Measurements from ENCODE around the gene CAMKMT. TPM values are rescaled to one million over a fixed set of nuclear protein-coding genes. Genes with fewer than 3 reads are reported as not detected.

CAMKMT gene
- total RNA-seq, 3 donors from 2014 or later, result 6.4 to 11.8 (median 10.5) TPM

DNA sequence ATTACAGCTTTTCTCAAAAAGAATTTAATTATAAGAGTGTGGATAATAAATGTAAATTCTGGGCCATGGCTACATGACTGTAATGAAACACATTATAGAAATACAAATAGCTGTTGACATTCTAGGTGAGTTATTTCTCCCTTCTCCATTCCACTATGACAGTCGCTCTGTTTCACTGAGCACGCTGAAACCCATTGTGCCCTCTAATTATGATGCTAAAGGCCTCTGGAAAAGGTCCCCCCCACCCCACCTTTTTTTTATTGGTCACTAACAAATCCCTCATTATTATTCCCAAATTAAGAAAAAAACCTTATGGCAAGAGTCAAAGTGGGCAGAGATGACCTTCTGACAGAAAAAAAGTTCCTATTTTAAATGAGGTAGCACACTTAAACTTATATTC is 294.7 kb downstream of the CAMKMT start:
- Histone ChIP-seq H3K9me3 (no peaks in the 10 kb centered on the region), H3K4me3 (no peak overlapping the region), H3K4me1 (no peaks in the 10 kb centered on the region), H3K27ac (no peak overlapping the region), H3K36me3 (no peaks in the 10 kb centered on the region), H3K27me3 (no peaks in the 10 kb centered on the region)
- TF ChIP-seq POLR2AphosphoS5 (IDR thresholded peaks at IDR 0.05) (no peak), POLR2A (IDR thresholded peaks at IDR 0.05) (no peak)
- TF ChIP-seq, protein P1, sequence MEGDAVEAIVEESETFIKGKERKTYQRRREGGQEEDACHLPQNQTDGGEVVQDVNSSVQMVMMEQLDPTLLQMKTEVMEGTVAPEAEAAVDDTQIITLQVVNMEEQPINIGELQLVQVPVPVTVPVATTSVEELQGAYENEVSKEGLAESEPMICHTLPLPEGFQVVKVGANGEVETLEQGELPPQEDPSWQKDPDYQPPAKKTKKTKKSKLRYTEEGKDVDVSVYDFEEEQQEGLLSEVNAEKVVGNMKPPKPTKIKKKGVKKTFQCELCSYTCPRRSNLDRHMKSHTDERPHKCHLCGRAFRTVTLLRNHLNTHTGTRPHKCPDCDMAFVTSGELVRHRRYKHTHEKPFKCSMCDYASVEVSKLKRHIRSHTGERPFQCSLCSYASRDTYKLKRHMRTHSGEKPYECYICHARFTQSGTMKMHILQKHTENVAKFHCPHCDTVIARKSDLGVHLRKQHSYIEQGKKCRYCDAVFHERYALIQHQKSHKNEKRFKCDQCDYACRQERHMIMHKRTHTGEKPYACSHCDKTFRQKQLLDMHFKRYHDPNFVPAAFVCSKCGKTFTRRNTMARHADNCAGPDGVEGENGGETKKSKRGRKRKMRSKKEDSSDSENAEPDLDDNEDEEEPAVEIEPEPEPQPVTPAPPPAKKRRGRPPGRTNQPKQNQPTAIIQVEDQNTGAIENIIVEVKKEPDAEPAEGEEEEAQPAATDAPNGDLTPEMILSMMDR (IDR thresholded peaks at IDR 0.05), result no peak
- intact Hi-C loops (cut with DNase I; ENCODE audit: low total_unique reads), result no loop called here
- DNase-seq (ENCODE audit: low spot score in 2 of 2), result no peak

DNA sequence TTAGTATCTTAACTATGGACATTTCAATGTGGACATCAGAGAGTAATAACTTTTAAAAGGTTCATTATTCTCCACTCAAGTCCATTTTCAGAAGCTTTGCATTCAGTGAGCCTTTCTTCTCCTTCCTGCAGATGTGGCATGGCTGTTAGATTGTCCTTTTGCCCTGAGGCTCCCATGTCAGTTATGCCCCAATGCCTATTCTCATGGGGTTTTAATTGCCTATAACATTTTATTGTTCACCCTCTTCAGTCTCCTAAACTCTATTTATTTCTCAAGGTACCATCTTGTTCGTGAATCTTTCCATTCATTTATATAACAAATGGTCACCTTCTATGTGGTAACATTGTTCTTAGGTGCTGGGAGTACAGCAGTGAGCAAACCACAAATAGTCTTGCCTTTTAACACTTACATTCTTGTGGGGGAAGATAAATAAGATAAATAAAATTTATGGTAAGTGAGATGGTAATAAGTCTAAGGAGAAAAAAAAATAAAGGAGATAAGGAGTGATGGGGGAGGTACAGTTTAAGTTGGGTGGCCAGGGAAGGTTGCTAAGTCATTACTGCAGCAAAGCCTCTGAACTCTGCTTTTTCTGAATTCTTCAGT is 301.8 kb downstream of the CAMKMT start:
- Histone ChIP-seq H3K4me1 (no peaks in the 10 kb centered on the region), H3K9me3 (no peaks in the 10 kb centered on the region), H3K36me3 (no peaks in the 10 kb centered on the region), H3K4me3 (no peak overlapping the region), H3K27ac (no peak overlapping the region), H3K27me3 (no peaks in the 10 kb centered on the region)
- no peak for DNase-seq (ENCODE audit: low spot score in 2 of 2)
- TF ChIP-seq POLR2AphosphoS5 (IDR thresholded peaks at IDR 0.05) (no peak), POLR2A (IDR thresholded peaks at IDR 0.05) (no peak)
- TF ChIP-seq, protein P1 (IDR thresholded peaks at IDR 0.05), result no peak
- intact Hi-C loops (cut with DNase I; ENCODE audit: low total_unique reads), result no loop called here

DNA sequence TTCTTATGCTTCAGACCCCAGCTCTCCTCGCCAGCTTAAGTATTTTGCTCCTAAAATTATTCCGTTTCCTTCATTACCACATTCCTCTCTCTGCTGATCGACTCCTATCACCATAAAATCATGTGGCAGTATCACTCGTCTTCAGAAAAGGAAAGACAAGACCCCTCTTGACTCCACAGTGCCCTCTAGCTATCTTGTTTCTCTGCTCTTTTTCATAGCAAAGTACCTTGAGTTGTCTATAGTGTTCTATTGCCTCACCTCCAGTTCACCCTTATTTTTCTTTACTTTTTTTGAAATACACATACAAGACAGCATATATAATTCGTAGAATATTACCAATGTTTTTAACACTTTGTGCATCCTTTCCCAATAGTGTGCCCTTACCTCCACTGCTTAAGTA is 306.6 kb downstream of the CAMKMT start:
- Histone ChIP-seq H3K9me3 (no peaks in the 10 kb centered on the region), H3K4me1 (no peaks in the 10 kb centered on the region), H3K27ac (no peak overlapping the region), H3K4me3 (no peak overlapping the region), H3K27me3 (no peaks in the 10 kb centered on the region), H3K36me3 (no peaks in the 10 kb centered on the region)
- intact Hi-C loops (cut with DNase I; ENCODE audit: low total_unique reads), result no loop called here
- no peak for DNase-seq (ENCODE audit: low spot score in 2 of 2)
- TF ChIP-seq POLR2AphosphoS5 (IDR thresholded peaks at IDR 0.05) (no peak), POLR2A (IDR thresholded peaks at IDR 0.05) (no peak)
- TF ChIP-seq, protein P1 (IDR thresholded peaks at IDR 0.05), result no peak

DNA sequence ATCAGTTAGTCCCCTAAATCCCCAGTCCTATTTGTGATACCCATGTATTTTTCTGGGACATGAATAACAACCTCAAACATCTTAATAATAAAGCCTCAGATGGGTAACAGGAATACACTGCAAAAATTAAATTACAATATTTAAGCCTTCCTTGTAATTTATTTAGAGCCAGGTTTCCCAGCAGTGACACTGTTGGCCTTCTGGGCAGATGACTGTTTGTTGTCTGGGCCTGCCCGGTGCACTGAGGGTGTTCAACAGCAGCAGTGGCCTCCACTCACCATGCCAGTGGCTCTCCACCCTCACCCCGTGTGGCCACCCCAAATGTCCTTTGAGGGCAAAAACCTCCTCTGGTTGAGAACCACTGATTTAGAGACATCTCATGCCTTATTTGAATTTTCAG is 309.5 kb downstream of the CAMKMT start:
- no peak overlapping the region for H3K27ac ChIP-seq
- no peak overlapping the region for H3K4me3 ChIP-seq
- no peaks in the 10 kb centered on the region for H3K27me3 ChIP-seq
- no peaks in the 10 kb centered on the region for H3K9me3 ChIP-seq
- TF ChIP-seq, protein P1 (IDR thresholded peaks at IDR 0.05), result no peak
- TF ChIP-seq POLR2AphosphoS5 (IDR thresholded peaks at IDR 0.05) (no peak), POLR2A (IDR thresholded peaks at IDR 0.05) (no peak)
- no peaks in the 10 kb centered on the region for H3K36me3 ChIP-seq
- H3K4me1 ChIP-seq, result no peaks in the 10 kb centered on the region
- DNase-seq (ENCODE audit: low spot score in 2 of 2), result no peak
- intact Hi-C loops (cut with DNase I; ENCODE audit: low total_unique reads), result no loop called here

DNA sequence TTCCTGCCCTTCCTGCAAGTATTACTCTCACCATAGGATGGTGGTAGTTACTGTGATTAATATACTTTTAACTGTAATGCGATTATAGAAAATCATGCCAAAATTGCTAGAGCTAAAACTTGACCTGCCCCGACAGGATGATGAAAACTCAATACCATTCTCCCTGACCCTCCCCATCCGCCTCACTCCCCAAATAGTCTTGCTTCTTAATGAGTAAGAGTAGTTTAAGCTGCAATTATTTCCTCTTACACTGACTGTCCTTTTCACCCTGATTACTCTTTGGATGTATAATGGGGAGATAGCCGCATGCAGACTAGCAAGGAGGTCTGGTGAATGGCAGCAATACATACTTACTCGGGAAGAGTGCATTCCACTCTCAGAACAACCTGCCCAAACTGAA is 310.2 kb downstream of the CAMKMT start:
- no peaks in the 10 kb centered on the region for H3K36me3 ChIP-seq
- no peaks in the 10 kb centered on the region for H3K4me1 ChIP-seq
- no peak for DNase-seq (ENCODE audit: low spot score in 2 of 2)
- H3K27ac ChIP-seq, result no peak overlapping the region
- H3K27me3 ChIP-seq, result no peaks in the 10 kb centered on the region
- TF ChIP-seq, protein P1 (IDR thresholded peaks at IDR 0.05), result no peak
- no peak for TF ChIP-seq POLR2A (IDR thresholded peaks at IDR 0.05)
- intact Hi-C loops (cut with DNase I; ENCODE audit: low total_unique reads), result no loop called here
- H3K4me3 ChIP-seq, result no peak overlapping the region
- H3K9me3 ChIP-seq, result no peaks in the 10 kb centered on the region
